ENCODE results near the gene LDAF1.
"Not testable (repeated sequence)": the region's sequence is repeated elsewhere in the genome, so short reads cannot be mapped to it uniquely, and the experiment has no call there.

LDAF1 gene

DNA sequence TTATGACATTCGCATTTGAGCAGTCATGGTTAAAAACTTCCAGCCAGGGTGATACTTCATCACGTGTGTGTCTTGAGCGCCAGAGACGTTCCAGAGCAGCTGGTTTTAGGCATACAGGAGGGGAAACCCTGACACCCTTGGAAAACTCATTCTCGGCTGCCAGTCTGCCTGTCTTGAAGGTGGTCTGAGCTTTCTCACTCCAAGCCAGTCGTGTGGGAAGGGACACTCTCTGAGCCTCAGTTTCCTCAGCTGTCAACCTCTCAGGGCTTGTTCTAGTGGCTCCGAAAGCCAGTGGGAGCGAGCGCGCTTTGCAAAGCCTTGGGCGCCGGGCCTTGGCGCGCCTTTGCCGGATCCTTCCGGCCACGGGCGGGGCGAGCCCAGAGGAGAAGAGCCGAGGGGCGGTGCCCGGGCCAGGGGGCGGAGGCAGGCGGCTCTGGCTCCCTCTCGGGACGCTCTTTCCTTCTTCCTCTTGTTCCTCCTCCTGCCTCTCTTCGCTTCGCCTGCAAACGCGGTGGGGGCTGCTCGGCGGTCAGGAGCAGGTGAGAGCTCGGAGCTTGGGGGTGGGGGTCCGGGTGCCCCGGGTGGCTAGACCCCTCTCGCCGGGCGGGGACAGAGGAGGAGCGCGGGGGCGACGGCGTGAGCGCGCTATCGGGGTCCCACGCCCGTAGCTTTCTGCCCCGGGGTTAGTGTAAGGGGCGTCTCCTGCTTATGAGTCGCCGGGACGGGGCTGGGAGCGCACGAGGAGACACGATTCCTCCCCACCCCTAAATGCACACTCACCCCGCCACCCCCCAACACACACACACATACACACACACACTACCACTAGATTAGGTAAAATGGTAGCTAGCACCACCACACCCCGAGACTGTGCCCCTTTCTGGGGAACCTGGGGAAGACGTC, at the start of gene LDAF1:
Gene LDAF1 (plus strand): TSS at position 467 of the 903 bp plus-strand sequence. CDS start 2,509 bp downstream, outside the sequence.
- DNase-seq: peak; percentile 87 to 89

GRCh38 chr16:21115551-21115950, 42.9 kb upstream of the LDAF1 start:
- not testable (repeated sequence) for DNase-seq

- peak; percentile 22 to 25 for DNase-seq
Observed at GRCh38 chr16:21116148-21116693, 42.3 kb upstream of the LDAF1 start.

DNA sequence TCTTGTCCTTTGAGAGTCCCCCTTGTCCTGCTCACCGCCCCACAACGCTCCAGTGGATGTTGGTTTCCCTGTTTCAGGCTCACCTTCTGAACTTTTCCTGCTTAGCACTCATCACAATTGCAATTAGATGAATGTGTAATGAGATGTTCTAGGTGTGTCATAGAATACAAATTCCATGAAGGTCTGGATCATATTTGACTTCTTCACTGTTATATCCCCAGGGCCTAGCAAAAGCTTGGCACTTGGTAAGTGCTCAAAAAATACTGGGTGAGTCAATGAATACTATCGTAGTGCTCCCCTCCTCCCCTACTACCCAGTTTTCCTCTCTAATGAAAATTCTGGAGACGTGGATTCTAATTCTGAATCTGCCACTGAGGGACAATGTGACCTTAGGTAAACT, 40.9 kb upstream of the LDAF1 start:
- DNase-seq: no peak

- DNase-seq: no peak
Observed at GRCh38 chr16:21120976-21121520, 37.4 kb upstream of the LDAF1 start.

DNA sequence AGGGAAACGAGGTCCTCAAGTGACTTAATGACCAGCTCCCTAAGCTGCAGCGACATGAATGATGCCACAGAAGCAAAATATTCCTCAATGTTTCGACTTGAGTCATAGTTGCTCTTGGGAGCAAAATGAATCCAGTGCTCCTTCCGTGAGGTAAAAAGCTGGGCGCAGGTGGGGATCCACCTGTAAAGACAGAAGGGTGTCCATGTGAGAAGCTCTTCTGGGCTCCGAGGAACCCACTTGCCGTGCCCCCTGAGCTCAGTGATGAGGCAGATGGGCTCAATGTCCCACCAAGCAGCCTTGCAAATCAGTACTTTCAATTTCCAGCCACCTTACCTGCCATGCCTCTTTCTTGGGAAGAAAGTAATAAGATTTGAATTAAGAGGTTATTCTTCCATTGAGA, 33.3 kb upstream of the LDAF1 start:
- DNase-seq: no peak

GRCh38 chr16:21126518-21126917, 32.0 kb upstream of the LDAF1 start:
- no peak for DNase-seq

DNA sequence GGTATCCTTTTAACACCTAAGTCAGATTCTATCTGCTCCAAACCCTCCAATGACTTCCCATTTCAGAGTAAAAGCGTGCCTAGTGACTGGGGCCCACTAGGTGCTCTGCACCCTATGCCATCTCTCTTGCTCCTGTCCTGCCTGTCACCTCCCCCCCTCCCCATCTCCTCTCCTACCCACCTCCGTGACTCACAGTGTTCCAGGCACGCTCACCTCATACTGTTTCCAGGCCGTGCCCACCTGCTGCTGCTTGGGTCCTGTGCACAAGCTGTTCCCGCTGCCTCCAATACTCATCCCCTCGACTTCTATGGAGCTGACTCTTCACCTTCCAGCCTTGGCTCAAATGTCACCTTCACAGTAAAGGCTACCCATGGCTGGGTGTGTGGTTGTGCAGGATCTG, 29.5 kb upstream of the LDAF1 start:
- DNase-seq: no peak

DNA sequence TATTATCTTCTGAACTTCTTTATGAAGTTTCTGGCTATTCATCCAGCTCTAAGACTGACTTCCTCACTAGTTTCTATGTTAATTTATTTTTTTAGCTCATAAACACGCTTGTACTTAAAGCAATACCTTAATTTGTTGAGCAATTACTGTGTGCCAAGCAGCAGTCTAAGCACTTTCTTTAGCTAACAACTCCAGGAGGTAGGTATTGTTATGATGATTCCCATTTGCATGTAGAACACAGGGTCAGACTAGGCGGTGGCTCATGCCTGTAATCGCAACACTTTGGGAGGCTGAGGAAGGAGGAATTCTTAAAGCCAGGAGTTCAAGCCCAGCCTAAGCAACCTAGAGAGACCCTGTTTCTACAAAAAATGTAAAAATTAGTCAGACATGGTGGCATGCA, 27.7 kb upstream of the LDAF1 start:
- no peak for DNase-seq

GRCh38 chr16:21134053-21134452, 24.4 kb upstream of the LDAF1 start:
- no peak for DNase-seq

DNA sequence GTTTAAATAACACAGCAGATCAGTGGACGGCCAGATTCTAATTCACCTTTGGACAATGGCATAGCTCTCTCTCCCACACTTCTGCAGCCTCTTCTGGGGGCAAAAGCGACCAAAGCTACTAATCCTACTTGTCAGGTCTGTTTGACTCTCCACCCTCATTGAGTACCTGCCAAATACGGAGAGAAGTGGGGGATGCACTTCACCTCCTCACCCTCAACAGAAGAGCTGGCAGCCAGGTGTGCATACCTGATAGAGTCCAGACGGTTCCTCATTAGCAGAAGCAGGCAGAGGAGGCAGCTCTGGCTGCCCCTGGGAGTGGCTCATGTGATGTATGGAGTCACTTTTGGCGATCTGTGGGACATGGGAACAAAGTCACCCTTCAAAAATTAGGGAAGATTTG, 12.7 kb upstream of the LDAF1 start:
- DNase-seq: no peak

DNA sequence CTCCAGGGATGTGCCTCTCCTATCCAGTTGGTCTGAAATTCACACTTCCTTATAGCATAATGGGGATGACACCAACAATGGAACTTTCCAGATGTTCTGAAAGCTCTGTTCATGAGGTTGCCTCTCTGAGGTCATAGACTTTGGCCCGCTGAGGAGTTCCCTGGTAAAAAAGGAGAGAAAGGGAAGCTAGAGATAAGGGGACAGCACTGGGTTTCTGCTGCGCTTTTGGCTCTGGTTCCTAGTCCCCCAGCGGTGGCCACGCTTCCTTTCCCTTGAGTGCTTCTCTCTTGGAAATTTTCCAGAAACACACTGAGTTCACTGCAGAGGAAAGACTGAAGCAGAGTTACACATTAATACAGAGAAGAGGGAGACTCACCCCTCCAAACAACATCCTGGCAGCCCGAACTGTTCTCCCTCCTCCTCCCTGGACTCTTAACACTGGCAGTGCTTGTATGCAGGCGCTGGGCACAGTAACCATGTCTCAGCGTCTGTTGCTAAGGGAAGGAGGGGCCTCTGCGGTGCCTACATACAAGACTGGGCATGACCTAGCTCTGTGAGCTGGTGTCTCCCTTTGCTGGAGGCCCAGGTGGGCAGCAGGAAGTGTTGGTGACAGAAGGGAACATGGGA, 8.0 kb upstream of the LDAF1 start, which contains the start of gene DNAH3:
Gene DNAH3 (minus strand): TSS at position 472 of the 627 bp plus-strand sequence. CDS start 527 bp downstream, outside the sequence.
- no peak for DNase-seq

GRCh38 chr16:21152160-21153030, 6.1 kb upstream of the LDAF1 start:
- DNase-seq: not testable (repeated sequence)

GRCh38 chr16:21153124-21153729, 5.2 kb upstream of the LDAF1 start:
- DNase-seq: not testable (repeated sequence)

- DNase-seq: not testable (repeated sequence)
Observed at GRCh38 chr16:21156011-21156410, 2.5 kb upstream of the LDAF1 start.

DNA sequence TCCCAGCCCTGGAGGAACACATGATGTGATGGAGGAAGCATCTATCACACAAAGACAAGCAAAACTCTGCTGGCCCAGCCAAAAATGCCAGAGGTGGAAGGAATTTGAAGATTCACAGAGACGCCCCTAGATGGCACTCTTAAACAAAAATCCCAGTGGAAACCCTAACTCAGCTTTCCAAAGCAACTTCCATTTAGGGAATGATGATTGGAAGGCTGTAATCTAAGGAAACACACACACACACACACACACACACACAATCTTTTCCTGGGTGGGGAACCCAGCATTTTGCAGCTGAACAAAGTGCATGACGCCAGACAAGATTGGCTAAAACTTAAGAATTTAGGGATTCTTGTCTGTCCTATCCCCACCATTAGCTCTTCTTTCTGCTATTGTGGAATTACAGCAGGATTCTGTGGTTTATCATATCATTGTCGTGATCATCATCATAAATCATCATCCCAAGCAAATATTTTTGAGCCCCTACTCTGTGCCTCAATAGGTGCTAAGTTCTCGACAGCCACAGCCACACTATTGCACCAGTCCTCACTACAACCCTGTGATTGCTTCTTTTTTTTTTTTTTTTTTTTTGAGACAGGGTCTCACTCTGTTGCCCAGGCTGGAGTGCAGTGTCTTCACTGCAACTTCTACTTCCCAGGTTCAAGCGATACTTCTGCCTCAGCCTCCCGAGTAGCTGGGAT, 1.6 kb upstream of the LDAF1 start:
- DNase-seq: peak in 1 of 2 experiments; percentile 24

GRCh38 chr16:21157632-21158031, 842 bp upstream of the LDAF1 start:
- DNase-seq: no peak

GRCh38 chr16:21159281-21159951, 942 bp downstream of the LDAF1 start:
- peak; percentile 35 to 41 for DNase-seq

GRCh38 chr16:21160276-21160675, 1.8 kb downstream of the LDAF1 start:
- no peak for DNase-seq

DNA sequence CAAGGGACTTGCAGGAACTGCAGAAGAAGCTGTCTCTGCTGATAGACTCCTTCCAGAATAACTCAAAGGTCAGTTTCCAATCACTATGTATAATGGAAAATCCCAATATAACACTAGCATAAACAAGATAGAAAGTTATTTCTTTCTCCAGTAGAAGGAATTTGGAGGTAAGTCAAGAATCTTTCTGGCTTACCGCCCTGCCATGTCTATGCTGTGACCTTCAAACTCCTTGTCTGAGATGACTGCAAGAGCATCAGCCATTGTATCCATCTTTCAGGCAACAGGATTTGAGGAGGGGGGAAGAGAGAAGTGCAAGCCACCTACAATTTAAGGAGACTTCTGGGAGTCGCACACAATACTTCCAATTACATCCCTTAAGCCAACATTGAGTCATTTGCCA, 2.7 kb downstream of the LDAF1 start:
- no peak for DNase-seq
